NCI-H2171 treated with DMSO at 0.1 percent for 48 hours (cell line): ENCODE measurements around the gene RPS24.
"Not testable (repeated sequence)": the region's sequence is repeated elsewhere in the genome, so short reads cannot be mapped to it uniquely, and the experiment has no call there.

Experiments used
- DNase-seq: peaks from one replicate; lab custom pipeline; 2025; lab: John Stamatoyannopoulos, UW

The RPS24 gene

DNA sequence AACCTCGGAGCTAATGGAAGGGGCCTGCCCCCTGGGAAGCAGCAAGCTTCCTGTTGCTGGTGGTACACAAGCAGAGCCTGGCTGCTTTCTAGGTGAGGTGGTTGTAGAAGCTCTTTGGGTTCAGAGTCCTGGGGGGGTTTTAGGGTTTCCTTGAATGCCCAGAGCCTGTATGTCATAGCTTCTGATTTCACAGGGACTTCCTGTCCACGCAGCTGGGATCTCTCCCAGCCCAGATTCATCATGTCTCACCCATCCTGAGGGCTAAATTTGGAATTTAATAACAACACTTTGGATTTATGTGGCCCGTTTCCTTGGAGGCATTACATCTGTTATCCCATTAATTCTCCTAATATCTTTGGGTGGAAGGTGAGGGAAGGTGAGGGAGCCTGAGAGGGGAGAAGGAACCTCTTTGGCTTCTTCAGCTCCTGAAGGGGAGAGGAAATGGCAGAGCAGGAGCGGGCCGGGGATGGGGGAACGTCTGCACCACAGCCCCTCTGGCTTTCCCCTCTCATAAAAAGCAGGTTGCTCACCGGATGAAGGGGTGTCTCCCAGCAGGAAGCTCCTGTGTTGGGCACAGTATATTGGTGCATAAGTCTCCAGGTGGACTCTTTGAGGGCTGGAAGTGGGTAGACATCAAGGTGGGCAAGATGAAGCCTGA is 19.7 kb downstream of the RPS24 start:
- DNase-seq: no peak

- DNase-seq: no peak
These were observed 24.9 kb downstream of the RPS24 start for GRCh38 chr10:78058562-78058961.

- DNase-seq: peak; percentile 67
These were observed 26.4 kb downstream of the RPS24 start for GRCh38 chr10:78059906-78060702.

DNA sequence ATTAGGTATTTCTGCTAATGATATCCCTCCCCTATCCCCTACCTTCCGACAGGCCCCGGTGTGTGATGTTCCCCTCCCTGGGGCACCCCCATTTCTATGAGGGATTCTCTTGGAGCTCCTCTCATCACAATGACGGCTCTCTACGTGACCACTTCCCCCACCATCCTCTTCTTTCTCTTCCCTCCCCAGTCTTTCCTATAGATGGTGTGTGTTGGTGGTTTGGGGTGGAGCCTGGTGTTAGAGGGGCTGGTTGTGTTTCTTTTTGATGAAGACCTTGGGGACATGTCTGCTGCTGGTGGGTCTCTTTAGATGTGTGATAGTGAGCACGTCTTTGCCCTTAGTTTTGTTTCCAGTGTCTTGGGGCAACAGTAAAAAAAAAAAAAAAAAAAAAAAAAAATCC is 28.6 kb downstream of the RPS24 start:
- DNase-seq: no peak

- DNase-seq: no peak
These were observed 29.6 kb downstream of the RPS24 start for GRCh38 chr10:78063236-78063635.

- DNase-seq: not testable (repeated sequence)
These were observed 31.3 kb downstream of the RPS24 start for GRCh38 chr10:78064919-78065318.

DNA sequence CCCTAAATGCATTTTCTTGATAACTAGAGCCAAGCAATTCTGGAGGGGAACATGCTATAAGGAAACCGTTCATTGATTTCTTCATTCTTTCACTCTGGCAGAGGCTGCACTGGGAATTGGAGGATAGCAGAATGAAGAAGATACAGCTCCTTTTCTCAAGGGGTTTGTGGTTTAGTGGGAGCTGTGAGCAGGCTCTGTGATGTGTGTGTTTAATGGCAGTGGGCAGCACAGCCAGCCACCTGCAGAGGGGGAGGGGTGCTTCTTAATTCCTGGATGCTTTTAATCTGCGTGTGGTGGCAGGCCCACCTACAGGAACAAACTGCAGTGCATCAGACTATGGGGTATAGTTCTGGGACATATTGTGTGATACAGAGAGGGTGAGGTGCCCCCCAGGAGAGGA is 31.9 kb downstream of the RPS24 start:
- peak; percentile 52 for DNase-seq

DNA sequence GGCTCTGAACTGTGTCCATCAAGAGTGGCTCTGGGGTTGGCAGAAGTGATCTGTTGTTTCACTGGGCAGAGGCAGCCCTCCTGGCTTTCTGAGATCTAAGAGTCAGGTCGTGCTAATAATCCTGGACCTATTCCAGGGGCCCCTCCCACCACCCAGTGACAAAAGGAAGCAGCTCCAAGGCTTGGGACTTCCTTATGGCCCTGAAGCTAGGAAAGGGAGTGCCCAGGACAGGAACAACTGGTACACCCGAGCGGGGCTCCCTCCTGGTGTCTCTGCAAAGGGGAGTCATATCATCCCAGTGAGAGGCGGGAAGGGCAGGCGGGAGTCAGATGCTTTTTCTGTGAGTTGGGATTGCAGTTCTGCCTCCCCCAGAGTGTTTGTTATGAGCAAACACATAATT is 32.3 kb downstream of the RPS24 start:
- peak; percentile 52 for DNase-seq

GRCh38 chr10:78066728-78067430 is 33.2 kb downstream of the RPS24 start:
- no peak for DNase-seq

DNA sequence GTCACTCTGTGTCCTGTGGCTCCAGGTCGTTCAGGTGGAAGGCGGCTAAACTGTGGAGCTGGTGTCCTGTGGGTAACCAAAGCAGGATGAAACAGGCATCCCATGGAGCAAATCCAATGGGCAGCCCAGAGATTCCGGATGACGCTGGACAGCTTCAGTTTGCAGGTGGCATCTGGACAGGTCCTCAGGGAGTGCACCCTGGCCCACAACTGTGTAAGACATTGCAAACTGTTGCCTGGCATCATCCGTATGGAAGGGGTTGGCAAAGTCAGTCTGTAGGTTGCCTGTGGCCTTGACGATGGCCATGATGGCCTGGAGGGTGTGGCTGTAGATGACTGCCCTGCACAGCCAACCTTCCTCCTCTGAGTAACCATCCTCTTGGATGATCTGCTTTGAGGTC is 35.5 kb downstream of the RPS24 start:
- no peak for DNase-seq

GRCh38 chr10:78070064-78070463 is 36.4 kb downstream of the RPS24 start:
- DNase-seq: not testable (repeated sequence)

GRCh38 chr10:78070726-78071125 is 37.1 kb downstream of the RPS24 start:
- DNase-seq: no peak

- no peak for DNase-seq
These were observed 37.6 kb downstream of the RPS24 start for GRCh38 chr10:78071140-78071856.

GRCh38 chr10:78071857-78072179 is 38.2 kb downstream of the RPS24 start:
- no peak for DNase-seq

GRCh38 chr10:78072504-78072903 is 38.8 kb downstream of the RPS24 start:
- DNase-seq: no peak

GRCh38 chr10:78075806-78076205 is 42.1 kb downstream of the RPS24 start:
- not testable (repeated sequence) for DNase-seq

GRCh38 chr10:78078539-78079330 is 45.1 kb downstream of the RPS24 start:
- DNase-seq: no peak

- DNase-seq: no peak
These were observed 45.7 kb downstream of the RPS24 start for GRCh38 chr10:78079411-78079810.

DNA sequence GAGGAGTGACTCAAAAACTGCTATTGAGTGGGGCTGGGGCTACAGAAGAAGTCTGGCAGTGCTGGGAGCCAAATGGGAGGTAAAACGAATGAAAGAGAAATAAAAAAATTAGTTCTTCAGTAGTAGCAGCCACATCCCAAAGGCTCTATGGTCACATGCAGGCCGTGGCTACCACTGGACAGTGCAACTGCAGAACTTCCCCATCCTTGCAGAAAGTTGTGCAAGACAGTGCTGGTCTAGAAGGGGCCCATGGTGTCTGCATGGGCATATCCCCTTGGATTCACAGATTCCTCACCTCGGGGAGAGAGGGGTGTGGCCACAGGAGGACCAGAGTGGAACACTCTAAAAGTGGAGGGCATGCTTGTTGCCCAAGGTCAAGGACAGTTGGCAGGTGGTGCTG is 47.6 kb downstream of the RPS24 start:
- no peak for DNase-seq

- no peak for DNase-seq
These were observed 49.0 kb downstream of the RPS24 start for GRCh38 chr10:78082636-78083035.
